K562 (cell line): ENCODE results near the gene HTT-AS. TPM values are rescaled to one million over a fixed set of nuclear protein-coding genes. Genes with fewer than 3 reads are reported as not detected.
A peak's percentile ranks its signal among the peaks of the same experiment; 100 is the strongest.

Experiments used
- ATAC-seq: fragments of 200-7000 bp; cut with Tn5 transposase; 3 replicates; pipeline ENCODE4 v1.9.1; 2020; ENCODE audit warnings: moderate library complexity
- BruUV-seq: library from RNA; stranded (reverse); fragments of 400-500 nt; replicated peaks from 2 replicates; lab custom pipeline; 2021; lab: Mats Ljungman, UMichigan
- CTCF ChIA-PET: fragments of 300-600 bp; formaldehyde crosslinking; extraction: SDS; loops from one replicate; lab custom pipeline; 2021; ENCODE audit warnings: low intra/inter-chr PET ratio; lab: Yijun Ruan, JAX
- POLR2A ChIA-PET: fragments of 300-600, 350-650 bp; sonication (Branson Sonifier 250); formaldehyde crosslinking; extraction: SDS; loops from one replicate; lab custom pipeline; 2021; ENCODE audit warnings: antibody characterized with exemption, inconsistent platforms; lab: Yijun Ruan, JAX
- DNase-seq, 4 experiments: peaks; one replicate each; pipeline versions ENCODE4 v3.0.0 to v3.0.0-alpha.2; 2011 to 2018; ENCODE audit warnings: low spot score in 3 of 4, mixed read lengths in 3 of 4; ENCODE audit errors: extremely low read depth in 1 of 4
- FAIRE-seq: peaks from 2 replicates; lab custom pipeline; 2011; peaks lifted over from hg19 to GRCh38; lab: Jason Lieb, UNC
- H2AFZ ChIP-seq: 2 replicates; pipeline ENCODE4 v1.6.0; 2011; ENCODE audit warnings: low read depth, low read length, control low read depth, inconsistent platforms
- H3K27ac ChIP-seq: fragments of 200-600 bp; 3 replicates; pipeline ENCODE4 v1.8.0; 2011; ENCODE audit warnings: low read depth, mild to moderate bottlenecking, control low read depth, inconsistent platforms, low read length, moderate library complexity, mixed read lengths; ENCODE audit errors: extremely low read depth
- H3K27me3 ChIP-seq, 2 experiments: fragments of 300-600 bp in 1 of 2; 2 replicates in 1 of 2; 3 replicates in 1 of 2; pipeline versions ENCODE4 v1.6.0 to v1.8.0; 2011; ENCODE audit warnings: inconsistent platforms in 2 of 2, low read length in 2 of 2, mild to moderate bottlenecking in 1 of 2, mixed read lengths in 1 of 2, moderate library complexity in 1 of 2; ENCODE audit not compliant: control insufficient read depth in 2 of 2, insufficient read depth in 2 of 2
- H3K36me3 ChIP-seq: fragments of 300-600 bp; 3 replicates; pipeline ENCODE4 v1.8.0; 2011; ENCODE audit warnings: mild to moderate bottlenecking, low read length, inconsistent platforms; ENCODE audit not compliant: control insufficient read depth, insufficient read depth
- H3K4me1 ChIP-seq, 2 experiments: fragments of 200-600 bp in 1 of 2; replicated peaks in 1 of 2; 2 replicates in 1 of 2; 3 replicates in 1 of 2; pipeline versions ENCODE4 v1.5.1 to v1.8.0; 2011; ENCODE audit warnings: inconsistent platforms in 2 of 2, low read length in 2 of 2, mild to moderate bottlenecking in 1 of 2, mixed read lengths in 1 of 2, moderate library complexity in 1 of 2; ENCODE audit not compliant: control insufficient read depth in 2 of 2, insufficient read depth in 2 of 2
- H3K4me2 ChIP-seq: 2 replicates; pipeline ENCODE4 v1.6.1; 2011; ENCODE audit warnings: low read length, control low read depth, inconsistent platforms, mixed read lengths; ENCODE audit not compliant: insufficient read depth
- H3K4me3 ChIP-seq: fragments of 200-600 bp; sonication (generic), shearing (Covaris generic); 2 replicates; pipeline ENCODE4 v1.5.1; 2016; ENCODE audit warnings: control low read depth, inconsistent platforms
- H3K79me2 ChIP-seq: fragments of 200-600 bp; 3 replicates; pipeline ENCODE4 v1.8.0; 2011; ENCODE audit warnings: low read length, inconsistent platforms; ENCODE audit not compliant: control insufficient read depth, insufficient read depth
- H3K9ac ChIP-seq, 2 experiments: 2 replicates each; pipeline versions ENCODE4 v1.6.0 to v1.6.1; 2011; ENCODE audit warnings: low read depth in 2 of 2, low read length in 2 of 2, control low read depth in 1 of 2, inconsistent platforms in 1 of 2, mild to moderate bottlenecking in 1 of 2, mixed read lengths in 1 of 2; ENCODE audit not compliant: insufficient read depth in 1 of 2
- H3K9me1 ChIP-seq: one replicate; pipeline ENCODE4 v1.6.0; 2011; ENCODE audit warnings: inconsistent platforms, mild to moderate bottlenecking, low read length, moderate library complexity; ENCODE audit not compliant: control insufficient read depth, insufficient read depth
- H3K9me3 ChIP-seq: replicated peaks from 2 replicates; pipeline ENCODE4 v1.5.1; 2011; ENCODE audit warnings: low read depth, low read length, inconsistent platforms; ENCODE audit not compliant: control insufficient read depth, insufficient read depth
- H4K20me1 ChIP-seq: replicated peaks from 2 replicates; pipeline ENCODE4 v1.6.1; 2011; ENCODE audit warnings: low read length, inconsistent platforms, mixed read lengths; ENCODE audit not compliant: control insufficient read depth, insufficient read depth
- ARID1B ChIP-seq: fragments of 450-650 bp; IDR thresholded peaks from 2 replicates; pipeline ENCODE4 v1.6.1; 2016; ENCODE audit warnings: antibody characterized with exemption, mild to moderate bottlenecking, inconsistent platforms
- CBX3 ChIP-seq, 2 experiments: IDR thresholded peaks; 1 replicate in 1 of 2; 2 replicates in 1 of 2; pipeline ENCODE4 v1.6.1; 2012; ENCODE audit warnings: inconsistent platforms in 2 of 2, low read length in 2 of 2, borderline replicate concordance in 1 of 2, control low read depth in 1 of 2
- CHD2 ChIP-seq: IDR thresholded peaks from 2 replicates; pipeline ENCODE4 v1.6.1; 2011; ENCODE audit warnings: low read depth, low read length
- CTBP1 ChIP-seq: fragments of 450-650 bp; IDR thresholded peaks from 2 replicates; pipeline ENCODE4 v1.6.1; 2016; ENCODE audit warnings: borderline replicate concordance
- CXXC5 ChIP-seq: fragments of 250-450 bp; sonication (Bioruptor Pico); IDR thresholded peaks from 2 replicates; pipeline ENCODE4 v1.8.0; 2022; ENCODE audit warnings: inconsistent platforms, mild to moderate bottlenecking, moderate library complexity
- DPF2 ChIP-seq: fragments of 450-650 bp; IDR thresholded peaks from 2 replicates; pipeline ENCODE4 v1.6.1; 2016
- GATA2 ChIP-seq: sonication (generic); formaldehyde crosslinking; IDR thresholded peaks from 2 replicates; pipeline ENCODE4 v1.4.0; 2020; ENCODE audit warnings: mild to moderate bottlenecking, missing genetic modification reagents
- JUND ChIP-seq, 2 experiments: IDR thresholded peaks; 2 replicates in 1 of 2; 3 replicates in 1 of 2; pipeline ENCODE4 v1.6.1; 2011; ENCODE audit warnings: borderline replicate concordance in 2 of 2, low read depth in 2 of 2, low read length in 2 of 2, improper control_type of control experiment in 1 of 2, missing biosample characterization in 1 of 2, missing genetic modification characterization in 1 of 2, missing genetic modification reagents in 1 of 2
- KAT8 ChIP-seq: fragments of 450-650 bp; IDR thresholded peaks from 2 replicates; pipeline ENCODE4 v1.6.1; 2016; ENCODE audit warnings: low read depth, mild to moderate bottlenecking
- POLR2AphosphoS5 ChIP-seq: IDR thresholded peaks from 2 replicates; pipeline ENCODE4 v1.6.1; 2011; ENCODE audit warnings: mild to moderate bottlenecking, low read depth, low read length, moderate library complexity; ENCODE audit not compliant: control insufficient read depth, insufficient read depth
- RB1 ChIP-seq: fragments of 450-650 bp; IDR thresholded peaks from 2 replicates; pipeline ENCODE4 v1.6.1; 2017; ENCODE audit warnings: low read depth, mild to moderate bottlenecking
- SMARCA4 ChIP-seq: fragments of 450-650 bp; IDR thresholded peaks from 2 replicates; pipeline ENCODE4 v1.6.1; 2016
- TAL1 ChIP-seq: fragments of 450-650 bp; IDR thresholded peaks from 2 replicates; pipeline ENCODE4 v1.6.1; 2016; ENCODE audit warnings: mild to moderate bottlenecking
- TCF3 ChIP-seq: sonication (generic); formaldehyde crosslinking; IDR thresholded peaks from 2 replicates; pipeline ENCODE4 v1.4.0; 2020; ENCODE audit warnings: mild to moderate bottlenecking, missing genetic modification reagents
- TEAD4 ChIP-seq, 2 experiments: sonication (generic) in 1 of 2; formaldehyde crosslinking in 1 of 2; IDR thresholded peaks; 2 replicates each; pipeline versions ENCODE4 v1.6.1 to v1.8.0; 2012 to 2022; ENCODE audit warnings: borderline replicate concordance in 1 of 2, inconsistent platforms in 1 of 2, low read length in 1 of 2, mild to moderate bottlenecking in 1 of 2, missing genetic modification reagents in 1 of 2
- YY1 ChIP-seq, 3 experiments: IDR thresholded peaks; 2 replicates each; pipeline ENCODE4 v1.6.1; 2011; ENCODE audit warnings: low read length in 2 of 3, mild to moderate bottlenecking in 2 of 3, moderate library complexity in 2 of 3, borderline replicate concordance in 1 of 3, control low read depth in 1 of 3, low read depth in 1 of 3; ENCODE audit not compliant: insufficient read depth in 3 of 3, insufficient replicate concordance in 2 of 3, control insufficient read depth in 1 of 3, insufficient read length in 1 of 3; ENCODE audit errors: extremely low read depth in 1 of 3
- ZBTB17 ChIP-seq: fragments of 450-650 bp; formaldehyde crosslinking; IDR thresholded peaks from 2 replicates; pipeline ENCODE4 v1.4.0; 2020; ENCODE audit warnings: mild to moderate bottlenecking
- ZC3H4 ChIP-seq: sonication (generic); formaldehyde crosslinking; IDR thresholded peaks from 2 replicates; pipeline ENCODE4 v1.9.0; 2021; ENCODE audit warnings: missing genetic modification reagents, borderline replicate concordance
- ZEB2 ChIP-seq: fragments of 450-650 bp; IDR thresholded peaks from 2 replicates; pipeline ENCODE4 v1.6.1; 2016
- ZNF134 ChIP-seq: fragments of 250-450 bp; sonication (Bioruptor Pico); conservative IDR thresholded peaks from 2 replicates; pipeline ENCODE4 v1.4.0; 2020
- ZNF408 ChIP-seq: fragments of 250-450 bp; sonication (Bioruptor Pico); IDR thresholded peaks from 2 replicates; pipeline ENCODE4 v1.4.0; 2020; ENCODE audit warnings: low read depth, mild to moderate bottlenecking, moderate library complexity
- ZNF780A ChIP-seq: fragments of 250-450 bp; sonication (Bioruptor Pico); IDR thresholded peaks from 2 replicates; pipeline ENCODE4 v1.5.0; 2021; ENCODE audit warnings: mild to moderate bottlenecking
- ZNF785 ChIP-seq: fragments of 250-450 bp; sonication (Bioruptor Pico); IDR thresholded peaks from 2 replicates; pipeline ENCODE4 v1.4.0; 2020; ENCODE audit warnings: mild to moderate bottlenecking
- WGBS: fragments of 100-300 bp; shearing (Covaris generic); methylation state at CpG from one replicate; pipeline ENCODE4 v1.1.6; 2016; ENCODE audit warnings: low coverage, mixed read lengths; ENCODE audit not compliant: insufficient coverage; ENCODE audit errors: missing lambda C conversion rate; 5-methylcytosine and 5-hydroxymethylcytosine counted together
- in situ Hi-C: fragments of 300-500 bp; cut with MboI; formaldehyde crosslinking; loops from 4 replicates; pipeline ENCODE4 v1.15.0; 2018; ENCODE audit warnings: inconsistent platforms, mixed read lengths
- intact Hi-C: fragments of 100-400 bp; cut with micrococcal nuclease; formaldehyde crosslinking; loops from 2 replicates; pipeline ENCODE4 v1.14.2; 2022
- polyA plus RNA-seq, 8 experiments: library from polyadenylated mRNA; depleted of rRNA in 4 of 8; stranded (reverse) in 5 of 8; unstranded in 3 of 8; fragments of >200 nt; fragmentation: Nextera tagmentation in 2 of 8; fragmentation: Illumina TruSeq in 1 of 8; extraction: Ambion mirVana in 2 of 8; extraction: Trizol in 1 of 8; gene quantifications; 2 replicates each; pipeline versions ENCODE4 v1.2.1 to v1.2.3, GENCODE V29; 2011 to 2014; ENCODE audit warnings: inconsistent platforms in 1 of 8, missing spikeins in 1 of 8
- total RNA-seq, 7 experiments: library from RNA; depleted of rRNA in 6 of 7; stranded (reverse); fragments of >200 nt in 6 of 7; fragmentation: Illumina TruSeq in 2 of 7; extraction: Trizol in 2 of 7; gene quantifications; 2 replicates each; pipeline versions ENCODE4 v1.2.1 to v1.2.3, GENCODE V29; 2011 to 2021; ENCODE audit warnings: low replicate concordance in 1 of 7

Gene HTT-AS
- total and polyA plus RNA-seq, 9 of the 15 experiments (the other 6 are each of a cell fraction or from before 2014, with no cell fraction given), result not detected

DNA sequence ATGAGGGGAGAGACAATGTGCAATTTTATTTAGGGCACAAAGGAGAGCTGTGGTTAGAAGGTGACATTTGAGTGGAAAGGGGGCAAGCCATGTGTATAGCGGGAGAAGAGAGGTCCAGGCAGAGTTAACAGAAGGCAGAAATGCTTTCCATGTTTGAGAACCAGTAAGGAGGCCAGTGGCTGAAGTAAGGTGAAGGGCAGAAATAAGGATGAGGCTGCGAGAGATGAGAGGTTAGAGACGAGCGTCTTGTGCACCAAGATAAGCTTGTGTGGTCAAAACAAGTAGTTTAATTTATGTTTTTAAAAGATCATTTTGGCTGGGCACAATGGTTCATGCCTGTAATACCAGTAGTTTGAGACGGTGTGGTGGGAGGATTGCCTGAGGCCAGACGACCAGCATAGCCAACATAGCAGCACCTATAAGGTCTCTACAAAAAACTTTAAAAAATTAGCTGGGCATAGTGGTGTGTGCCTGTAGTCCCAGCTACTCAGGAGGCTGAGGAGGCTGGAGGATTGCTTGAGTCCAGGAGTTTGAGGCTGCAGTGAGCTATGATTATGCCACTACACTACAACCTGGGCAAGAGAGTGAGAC, 8.7 kb upstream of the HTT-AS start:
- in situ Hi-C loops (no loop called here), intact Hi-C loops (no loop called here)
- H3K9me1 ChIP-seq, result peaks cover 5% of the 10 kb centered on the region
- DNase-seq (peak in 2 of 4 experiments; percentile 53 to 72), ATAC-seq (peak; percentile 76), FAIRE-seq (peak; percentile 81)
- peaks cover 20% of the 10 kb centered on the region for H4K20me1 ChIP-seq
- H3K27ac ChIP-seq, result peak overlapping the region; percentile 21; the same call in 1 of the 3 replicates
- peaks cover 23 to 27% of the 10 kb centered on the region in 2 experiments for H3K4me1 ChIP-seq
- no peaks in the 10 kb centered on the region; the same call in 1 of the 2 replicates for H3K9me3 ChIP-seq
- H3K27me3 ChIP-seq, result no peaks in the 10 kb centered on the region
- H3K79me2 ChIP-seq, result peaks cover 40% of the 10 kb centered on the region
- peaks cover 11% of the 10 kb centered on the region; the same call in 2 of the 3 replicates for H3K36me3 ChIP-seq
- no TSS peak for BruUV-seq
- no peak overlapping the region for H3K4me3 ChIP-seq
- WGBS, result 2% methylated on average over 6 of the region's 6 CpGs
- H2AFZ ChIP-seq, result no peak overlapping the region
- no peak overlapping the region; a peak in 1 of 4 replicates for H3K9ac ChIP-seq
- ChIA-PET CTCF (no interaction called here), POLR2A (interaction anchor here (0.6 to 1.3 kb wide), 4 partner anchors 13 to 853 kb away, joined by 3 to 4 read pairs (median 4); no protein-coding TSS in a partner anchor)
- peak overlapping the region; percentile 65 for H3K4me2 ChIP-seq
- TF ChIP-seq ZNF134 (CRISPR knock-in tag), result no peak
- no peak for TF ChIP-seq YY1 (IDR thresholded peaks at IDR 0.05; ENCODE audit: borderline replicate concordance in 1 of 3, control insufficient read depth in 1 of 3, extremely low read depth in 1 of 3, insufficient read depth in 3 of 3, insufficient read length in 1 of 3, insufficient replicate concordance in 2 of 3, low read depth in 1 of 3, low read length in 2 of 3)
- TF ChIP-seq ZC3H4, result no peak
- peak; percentile 88 for TF ChIP-seq ZBTB17 (CRISPR knock-in tag)
- TF ChIP-seq CXXC5 (CRISPR knock-in tag), result peak; percentile 56
- 0 out of 2 replicates have a peak, but pooled peaks have one; percentile 5 for TF ChIP-seq RB1
- no peak for TF ChIP-seq ZNF780A (CRISPR knock-in tag)
- peak; percentile 32; the same call in 1 of the 2 replicates for TF ChIP-seq ZEB2
- TF ChIP-seq ZNF785, result no peak
- peak; percentile 89 for TF ChIP-seq TCF3 (CRISPR knock-in tag)
- TF ChIP-seq DPF2, result peak; percentile 65; the same call in 1 of the 2 replicates
- TF ChIP-seq JUND (IDR thresholded peaks at IDR 0.05; ENCODE audit: borderline replicate concordance, low read depth, low read length), result 0 out of 2 replicates have a peak, but pooled peaks have one; percentile 8
- TF ChIP-seq JUND (tag; IDR thresholded peaks at IDR 0.05; ENCODE audit: borderline replicate concordance, low read depth, low read length), result no peak
- TF ChIP-seq GATA2 (CRISPR knock-in tag), result 0 out of 2 replicates have a peak, but pooled peaks have one; percentile 13
- TF ChIP-seq ARID1B, result peak; percentile 83
- TF ChIP-seq CTBP1, result 0 out of 2 replicates have a peak, but pooled peaks have one; percentile 20
- no peak for TF ChIP-seq CHD2
- TF ChIP-seq TAL1, result peak; percentile 71
- peak; percentile 31; the same call in 1 of the 2 replicates for TF ChIP-seq SMARCA4
- peak; percentile 71 for TF ChIP-seq POLR2AphosphoS5
- no peak for TF ChIP-seq ZNF408 (CRISPR knock-in tag)
- TF ChIP-seq KAT8, result no peak
- 0 out of 3 replicates have a peak, but pooled peaks of 1 of the 2 experiments have one; percentile 33 for TF ChIP-seq CBX3 (IDR thresholded peaks at IDR 0.05; ENCODE audit: borderline replicate concordance in 1 of 2, low read length in 2 of 2)
- TF ChIP-seq TEAD4 (IDR thresholded peaks at IDR 0.05; ENCODE audit: low read length), result peak; percentile 86
- no peak for TF ChIP-seq TEAD4 (CRISPR knock-in tag; IDR thresholded peaks at IDR 0.05; ENCODE audit: borderline replicate concordance)
